A549 treated with CpdA at 1 μM for 4 hours (cell line): ENCODE measurements around the gene RSKR. TPM values are rescaled to one million over a fixed set of nuclear protein-coding genes. Genes with fewer than 3 reads are reported as not detected.

Source experiments
- total RNA-seq: library from RNA; stranded (reverse); fragments of 200-300 nt; extraction: Qiagen RNA extraction; gene quantifications from 5 replicates; pipeline ENCODE4 v1.2.3, GENCODE V29; 2022; ENCODE audit warnings: low read depth

RSKR gene, protein sequence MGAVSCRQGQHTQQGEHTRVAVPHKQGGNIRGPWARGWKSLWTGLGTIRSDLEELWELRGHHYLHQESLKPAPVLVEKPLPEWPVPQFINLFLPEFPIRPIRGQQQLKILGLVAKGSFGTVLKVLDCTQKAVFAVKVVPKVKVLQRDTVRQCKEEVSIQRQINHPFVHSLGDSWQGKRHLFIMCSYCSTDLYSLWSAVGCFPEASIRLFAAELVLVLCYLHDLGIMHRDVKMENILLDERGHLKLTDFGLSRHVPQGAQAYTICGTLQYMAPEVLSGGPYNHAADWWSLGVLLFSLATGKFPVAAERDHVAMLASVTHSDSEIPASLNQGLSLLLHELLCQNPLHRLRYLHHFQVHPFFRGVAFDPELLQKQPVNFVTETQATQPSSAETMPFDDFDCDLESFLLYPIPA
- total RNA-seq = 3.4 to 6.2 TPM (median 4.3 TPM) in 5 replicates

DNA sequence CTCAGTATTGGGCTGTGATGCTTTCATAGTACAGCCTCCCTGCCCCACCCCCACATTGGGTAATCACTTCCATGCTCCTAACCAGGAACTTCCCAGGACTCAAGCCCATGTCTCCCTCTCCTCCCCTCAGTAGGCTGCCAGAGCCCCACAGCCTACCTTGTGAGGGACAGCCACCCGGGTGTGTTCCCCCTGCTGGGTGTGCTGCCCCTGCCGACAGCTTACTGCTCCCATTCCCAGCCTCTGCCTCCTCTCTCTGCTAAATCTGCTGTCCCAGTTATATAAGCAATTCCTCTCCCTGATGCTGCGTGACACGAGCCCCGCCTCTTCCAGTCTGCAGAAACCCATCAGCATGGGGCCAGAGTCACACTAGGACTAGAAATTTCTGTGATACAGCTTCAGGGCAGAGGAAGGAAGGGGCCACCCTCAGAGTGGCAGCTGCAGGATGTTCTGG is at the start of gene RSKR:
TSS of gene RSKR (minus strand) at position 255 of the 451 bp plus-strand sequence. CDS start at position 231, 24 bp downstream.

DNA sequence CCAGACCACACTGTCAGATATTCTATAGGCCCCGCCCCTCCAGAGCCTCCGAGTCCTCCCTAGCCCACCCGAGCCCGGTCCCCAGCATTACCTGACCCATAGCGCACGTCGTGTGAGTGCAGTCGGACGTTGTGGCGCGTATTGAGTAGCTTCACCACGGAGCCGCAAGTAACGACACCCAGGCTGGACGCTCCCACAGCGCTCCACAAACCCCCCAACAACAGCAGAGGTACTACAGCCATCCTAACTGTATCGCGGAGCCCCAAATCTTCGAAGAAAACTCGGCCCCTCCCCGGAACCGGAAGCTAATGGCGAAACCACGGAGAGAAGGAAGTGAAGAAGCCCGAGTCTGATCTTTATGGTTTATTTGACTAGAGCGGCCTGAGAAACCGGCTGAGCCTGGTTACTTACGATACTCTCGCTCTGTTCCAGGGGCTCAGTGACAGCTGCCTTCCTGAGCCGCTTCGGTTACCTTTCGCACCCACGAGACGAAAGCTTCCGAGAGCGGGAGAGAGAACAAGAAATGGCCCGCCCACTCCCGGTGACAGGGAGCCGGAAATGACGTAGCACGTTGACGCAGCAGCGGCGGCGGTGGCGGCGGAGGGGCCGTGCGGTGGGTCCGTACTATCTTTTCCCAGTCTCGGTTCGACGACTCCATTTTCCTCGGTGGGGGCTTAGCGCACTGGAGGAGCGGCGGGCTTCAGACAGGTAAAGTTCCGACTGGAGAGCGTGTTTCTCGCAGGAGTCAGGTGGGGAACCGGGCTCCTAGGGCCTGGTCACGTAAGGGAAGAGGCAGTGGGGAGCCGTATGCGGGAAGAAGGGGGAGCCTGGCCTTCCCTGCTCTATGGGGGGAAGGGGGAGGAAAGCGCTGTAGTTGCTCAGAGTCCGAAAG is 47.9 kb upstream of the RSKR start, which contains the start of the genes SDF2 and SUPT6H:
TSS of gene SDF2 (minus strand) at position 272 of the 892 bp plus-strand sequence. CDS start at position 242, 30 bp downstream.
TSS of gene SUPT6H (plus strand) at position 571 of the 892 bp plus-strand sequence. CDS start 11,197 bp downstream, outside the sequence.

DNA sequence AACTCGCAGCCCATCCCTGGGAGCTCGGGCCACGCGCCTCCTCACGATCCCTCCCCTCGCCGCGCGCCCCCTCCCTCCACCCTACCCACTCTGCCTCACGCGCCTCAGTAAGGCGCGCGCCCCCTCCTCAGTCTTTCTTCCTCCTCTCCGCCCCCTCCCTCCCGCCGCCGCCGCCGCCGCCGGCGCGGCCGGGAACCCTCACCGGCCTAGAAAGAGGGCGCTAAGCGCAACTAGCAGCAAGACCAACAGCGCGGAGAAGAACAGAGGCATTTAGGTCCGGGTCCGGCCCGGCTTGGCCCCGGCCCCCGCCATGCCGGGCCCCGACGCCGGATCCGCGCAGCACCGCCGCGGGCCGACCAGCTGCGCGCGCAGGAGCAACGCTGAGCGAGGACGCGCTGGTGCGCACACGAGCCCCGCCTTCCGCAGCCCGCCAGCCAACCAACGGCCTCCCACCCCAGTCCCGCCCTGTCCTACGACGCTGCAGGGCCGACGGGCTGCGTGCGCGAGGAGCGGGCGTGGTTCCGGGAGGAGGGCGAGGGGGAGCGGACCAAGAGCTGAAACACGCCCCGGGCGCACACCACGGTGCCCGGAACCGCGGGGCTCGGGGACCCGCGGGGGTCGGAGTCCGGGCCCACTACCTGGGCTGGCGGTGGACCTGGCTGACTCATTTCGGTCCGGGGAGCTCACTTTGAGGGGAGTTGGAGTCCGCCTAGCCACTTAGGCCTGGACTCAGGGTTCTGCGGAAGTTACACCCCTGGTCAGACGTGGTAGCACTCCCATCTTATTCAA is 31.0 kb upstream of the RSKR start, which contains the start of gene BLTP2:
TSS of gene BLTP2 (minus strand) at position 372 of the 789 bp plus-strand sequence. CDS start at position 270, 102 bp downstream.

DNA sequence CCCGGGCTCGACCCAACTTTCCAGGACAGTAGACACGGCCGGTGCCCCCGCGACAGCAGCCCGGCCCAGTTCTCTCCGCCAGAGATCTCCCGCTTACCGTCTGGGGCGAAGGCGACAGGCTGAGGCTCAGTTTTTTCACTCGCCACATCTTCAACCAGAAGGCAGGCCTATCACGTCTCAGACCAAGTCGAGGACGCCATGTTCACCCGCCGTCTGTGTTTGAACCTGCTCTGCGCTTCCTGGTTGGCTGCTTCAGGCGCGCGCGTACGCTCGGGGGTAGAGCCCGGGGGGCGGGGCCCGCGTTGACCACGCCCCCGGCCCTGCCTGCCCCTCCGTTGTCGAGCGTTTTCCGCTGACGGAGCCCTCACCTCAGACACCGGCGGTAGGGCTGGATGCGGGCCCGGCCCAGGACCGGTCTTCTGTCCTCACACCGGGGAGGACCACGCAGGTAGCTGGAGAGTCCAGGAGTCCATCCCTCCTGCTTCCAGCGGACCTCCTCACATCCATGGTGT is 15.1 kb downstream of the RSKR start, which contains the start of gene SPAG5:
TSS of gene SPAG5 (minus strand) at position 227 of the 512 bp plus-strand sequence. CDS start at position 148, 79 bp downstream.

DNA sequence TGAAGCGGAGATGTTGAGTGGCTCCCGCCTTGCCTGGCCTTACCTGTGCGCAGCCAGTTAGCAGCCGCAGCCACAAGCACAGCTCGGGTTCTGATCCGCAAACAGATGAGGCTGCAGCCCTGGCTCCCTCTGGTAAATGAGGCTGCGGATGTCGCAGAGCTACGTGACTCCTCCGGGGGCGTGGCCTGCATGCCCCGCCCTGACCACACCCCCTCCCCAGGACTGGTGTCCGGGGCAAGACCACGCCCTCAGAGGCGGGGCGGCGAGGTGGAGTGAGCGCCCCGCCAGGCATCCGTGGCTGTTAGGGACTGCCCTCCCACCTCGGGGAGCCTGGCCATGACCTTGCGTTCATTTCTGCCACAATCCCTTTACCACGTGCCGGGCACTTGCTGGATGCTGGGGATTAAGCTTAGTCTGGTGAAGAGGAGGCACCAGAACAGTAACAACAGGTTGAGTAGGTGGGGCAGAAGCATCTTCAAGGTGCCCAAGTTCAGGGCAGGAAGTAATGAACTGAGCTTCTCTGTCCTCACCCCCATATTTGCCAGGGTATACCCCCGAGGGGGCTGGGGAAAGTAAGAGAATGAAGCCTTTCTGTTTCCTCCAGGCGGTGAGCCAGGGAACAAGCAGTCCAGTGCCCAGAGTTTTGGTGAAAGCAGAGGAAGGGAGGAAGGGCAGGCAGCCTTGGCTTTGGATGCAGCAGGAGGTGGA is 37.1 kb downstream of the RSKR start, which contains the start of gene ALDOC:
TSS of gene ALDOC (minus strand) at position 138 of the 708 bp plus-strand sequence. CDS start 1,363 bp downstream, outside the sequence.

DNA sequence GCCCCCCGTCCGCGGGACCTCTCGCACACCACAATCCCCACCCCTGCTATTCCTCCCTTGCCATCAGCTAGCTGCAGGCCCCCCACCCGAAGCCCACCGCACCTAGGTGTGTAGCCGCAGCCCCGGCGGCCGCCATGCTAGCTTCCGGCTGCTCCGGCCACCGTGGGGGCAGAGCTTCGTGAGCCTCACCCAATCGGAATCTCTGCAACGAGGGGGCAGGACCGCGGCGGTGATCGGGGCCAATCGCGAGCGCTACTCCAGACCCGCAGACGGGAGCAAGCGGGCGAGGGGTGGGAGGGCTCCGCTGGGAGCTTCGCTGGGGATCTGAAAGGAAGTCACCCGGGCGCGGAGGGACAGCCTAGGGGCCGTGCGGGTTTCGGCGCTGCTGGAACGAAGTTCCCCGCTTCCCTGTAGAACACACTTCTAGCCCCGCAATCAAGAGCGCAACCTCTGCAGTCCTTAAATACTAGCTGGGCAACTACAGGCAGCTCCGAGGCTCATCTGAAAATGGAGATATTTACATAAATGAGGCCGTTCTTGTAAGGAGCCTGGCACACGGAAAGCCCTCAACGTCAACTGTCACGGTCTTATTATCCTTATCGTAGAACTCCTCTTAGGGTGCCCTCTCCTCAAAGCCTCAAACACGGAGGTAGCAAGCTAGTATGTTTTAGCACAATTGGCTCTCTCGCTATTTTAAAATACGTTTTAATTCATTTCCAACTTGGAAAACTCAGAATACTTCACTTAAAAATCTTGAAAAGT is 42.4 kb downstream of the RSKR start, which contains the start of gene PIGS:
TSS of gene PIGS (minus strand) at position 164 of the 762 bp plus-strand sequence. CDS start at position 136, 28 bp downstream.

Other genes with a start within 250 kb of the RSKR start
- gene SEBOX, start 249.0 kb downstream of the RSKR start, total RNA-seq = not detected in 5 replicates
- 17.3 to 26.7 TPM (median 18.8 TPM) in 5 replicates for gene VTN, start 243.9 kb downstream of the RSKR start, total RNA-seq
- 4.9 to 6.0 TPM (median 5.3 TPM) in 5 replicates for gene SARM1, start 242.5 kb downstream of the RSKR start, total RNA-seq
- 18.5 to 23.4 TPM (median 21.3 TPM) in 5 replicates for gene SLC46A1, start 208.0 kb downstream of the RSKR start, total RNA-seq
- 0.06 to 0.21 TPM (median 0.13 TPM) in 4 of 5 replicates, not detected in the other for gene SLC13A2, start 140.5 kb downstream of the RSKR start, total RNA-seq
- gene FOXN1, start 107.8 kb downstream of the RSKR start, total RNA-seq = 0.02 to 0.20 TPM (median 0.04 TPM) in 3 of 5 replicates, not detected in the others
- 26.8 to 35.3 TPM (median 27.5 TPM) in 5 replicates for gene UNC119, start 61.6 kb downstream of the RSKR start, total RNA-seq
- gene PIGS, start 42.7 kb downstream of the RSKR start, total RNA-seq = 53.8 to 66.3 TPM (median 62.8 TPM) in 5 replicates
- gene ALDOC, start 37.3 kb downstream of the RSKR start, total RNA-seq = 1.2 to 2.5 TPM (median 1.9 TPM) in 5 replicates
- gene SPAG5, start 15.2 kb downstream of the RSKR start, total RNA-seq = 77.5 to 86.2 TPM (median 81.5 TPM) in 5 replicates
- 54.9 to 85.2 TPM (median 59.7 TPM) in 5 replicates for gene BLTP2, start 31.0 kb upstream of the RSKR start, total RNA-seq
- gene SDF2, start 47.7 kb upstream of the RSKR start, total RNA-seq = 80.1 to 93.3 TPM (median 86.3 TPM) in 5 replicates
- gene SUPT6H, start 48.0 kb upstream of the RSKR start, total RNA-seq = 71.8 to 81.6 TPM (median 75.5 TPM) in 5 replicates
- 1.0 to 2.2 TPM (median 1.3 TPM) in 5 replicates for gene PROCA1, start 97.7 kb upstream of the RSKR start, total RNA-seq
- gene RAB34, start 103.7 kb upstream of the RSKR start, total RNA-seq = 237 to 279 TPM (median 261 TPM) in 5 replicates
- 1,884 to 2,485 TPM (median 2,244 TPM) in 5 replicates for gene RPL23A, start 105.8 kb upstream of the RSKR start, total RNA-seq
- gene TLCD1, start 112.0 kb upstream of the RSKR start, total RNA-seq = 30.6 to 49.5 TPM (median 46.7 TPM) in 5 replicates
- 4.0 to 5.7 TPM (median 4.7 TPM) in 5 replicates for gene NEK8, start 114.6 kb upstream of the RSKR start, total RNA-seq
- 56.8 to 78.8 TPM (median 75.3 TPM) in 5 replicates for gene TRAF4, start 129.8 kb upstream of the RSKR start, total RNA-seq
- 17.4 to 22.4 TPM (median 20.1 TPM) in 5 replicates for gene FAM222B, start 228.6 kb upstream of the RSKR start, total RNA-seq
- 71.7 to 92.3 TPM (median 89.0 TPM) in 5 replicates for gene ERAL1, start 240.8 kb upstream of the RSKR start, total RNA-seq